Measurements from ENCODE around the gene ZFP14.
"Not testable (repeated sequence)": the region's sequence is repeated elsewhere in the genome, so short reads cannot be mapped to it uniquely, and the experiment has no call there.

The ZFP14 gene

GRCh38 chr19:36329534-36329933 lies 49.5 kb downstream of the ZFP14 start:
- not testable (repeated sequence) for DNase-seq

- DNase-seq, result not testable (repeated sequence)
Measured at GRCh38 chr19:36326649-36327048, 52.4 kb downstream of the ZFP14 start.

GRCh38 chr19:36315164-36315563 lies 63.8 kb downstream of the ZFP14 start:
- DNase-seq, result not testable (repeated sequence)

GRCh38 chr19:36314053-36314452 lies 64.9 kb downstream of the ZFP14 start:
- not testable (repeated sequence) for DNase-seq

- DNase-seq, result not testable (repeated sequence)
Measured at GRCh38 chr19:36311098-36311760, 67.8 kb downstream of the ZFP14 start.

GRCh38 chr19:36310416-36310990 lies 68.5 kb downstream of the ZFP14 start:
- not testable (repeated sequence) for DNase-seq

- not testable (repeated sequence) for DNase-seq
Measured at GRCh38 chr19:36309759-36310158, 69.2 kb downstream of the ZFP14 start.

- not testable (repeated sequence) for DNase-seq
Measured at GRCh38 chr19:36309309-36309708, 69.7 kb downstream of the ZFP14 start.

- not testable (repeated sequence) for DNase-seq
Measured at GRCh38 chr19:36292317-36292716, 86.7 kb downstream of the ZFP14 start.
